CD4-positive, alpha-beta T cell treated with Interferon gamma for 1 hour (primary cell): ENCODE data around the gene TNS3.

Source experiments
- DNase-seq: peaks from one replicate; pipeline ENCODE4 v3.0.0-alpha.2; 2020

TNS3 gene

DNA sequence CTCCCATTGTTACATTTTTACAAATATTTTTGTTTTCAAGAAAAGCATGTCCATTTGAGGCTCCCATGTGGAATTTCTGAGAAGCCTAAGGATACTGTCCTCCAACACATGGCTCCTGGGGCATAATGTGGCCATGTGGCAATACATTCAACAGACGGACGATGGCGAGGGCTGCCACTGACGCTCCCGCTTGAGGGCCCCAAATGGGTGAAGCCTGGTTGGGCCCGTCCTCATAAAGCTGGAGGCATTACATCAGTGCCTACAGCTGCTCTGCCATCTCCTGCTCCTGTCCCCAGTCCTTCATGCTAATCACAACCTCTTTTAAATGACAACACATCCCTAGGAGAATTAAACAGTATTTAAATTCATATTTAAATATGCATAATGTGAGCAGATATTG, 246.8 kb downstream of the TNS3 start:
- no peak for DNase-seq

DNA sequence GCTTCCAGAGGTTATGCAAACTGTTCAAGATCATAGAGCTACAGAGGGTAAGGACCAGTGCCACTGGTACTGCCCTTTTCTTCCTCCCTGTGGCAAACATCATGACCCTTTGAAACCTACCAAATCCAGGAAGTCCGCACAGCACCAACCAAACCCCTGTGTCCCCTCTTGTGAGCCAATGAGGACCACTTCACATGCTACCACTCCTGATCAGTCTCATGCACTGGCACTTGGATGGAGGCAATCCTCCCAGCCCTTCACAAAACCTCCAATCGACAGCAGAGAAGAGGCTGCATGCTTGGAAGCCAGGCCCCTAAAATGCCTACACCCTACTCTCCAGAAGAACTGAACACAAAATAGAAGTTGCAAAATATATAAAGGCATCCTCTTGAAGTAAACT, 248.0 kb downstream of the TNS3 start:
- no peak for DNase-seq

DNA sequence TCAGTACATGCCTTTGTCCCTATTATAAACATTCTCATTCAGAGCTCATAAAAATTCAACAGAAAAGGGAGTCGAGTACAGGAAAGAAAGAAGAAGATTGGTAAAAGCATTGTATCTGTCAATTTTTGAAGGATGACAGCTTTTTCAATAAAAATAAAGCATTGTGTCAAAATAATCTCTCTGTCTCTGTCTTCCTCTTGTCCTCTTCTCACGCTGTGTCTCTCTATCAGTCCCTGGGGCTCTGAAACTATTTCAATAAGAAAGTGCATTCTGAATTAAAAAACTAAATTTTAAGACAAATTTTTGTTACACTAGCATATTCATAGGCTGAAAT, 248.4 kb downstream of the TNS3 start:
- DNase-seq, result no peak

DNA sequence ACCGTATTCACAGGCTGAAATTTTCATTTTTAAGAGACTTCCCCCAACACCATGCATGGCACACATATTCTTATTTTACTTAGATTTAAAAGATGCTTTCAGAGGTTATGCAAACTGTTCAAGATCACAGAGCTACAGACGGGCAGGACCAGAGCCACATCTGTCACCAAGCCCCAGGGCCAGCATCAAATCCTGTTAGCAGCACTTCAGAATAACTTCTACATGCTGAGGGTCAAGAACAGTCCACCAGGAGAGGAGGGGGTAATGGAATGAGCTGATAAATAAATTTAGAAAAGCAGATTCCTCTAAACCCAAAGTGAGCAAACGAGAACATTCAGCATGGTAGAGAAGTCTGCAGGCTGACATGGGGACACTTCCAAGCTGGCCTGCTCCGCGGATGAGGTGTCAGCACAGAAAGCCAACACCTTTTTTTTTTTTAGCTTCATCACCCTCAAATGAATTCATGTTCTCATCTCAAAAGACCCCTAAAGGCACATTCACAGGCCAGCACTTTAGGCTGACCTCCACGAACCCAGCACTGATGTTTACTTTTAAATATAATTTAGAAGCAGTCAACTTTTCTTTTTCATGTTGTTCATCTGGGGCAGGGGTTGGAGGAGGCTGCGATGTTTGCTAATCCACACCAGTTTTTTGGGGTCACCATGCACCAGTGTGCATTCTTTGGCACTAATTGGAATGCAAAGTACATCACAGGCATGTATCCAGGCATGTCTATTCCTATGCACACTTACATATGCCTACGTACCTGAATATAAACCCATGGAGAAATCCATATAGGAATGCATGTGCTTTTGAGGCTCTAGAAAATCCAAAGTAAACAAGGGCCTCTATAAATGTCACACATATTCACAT, 249.0 kb downstream of the TNS3 start:
- no peak for DNase-seq

DNA sequence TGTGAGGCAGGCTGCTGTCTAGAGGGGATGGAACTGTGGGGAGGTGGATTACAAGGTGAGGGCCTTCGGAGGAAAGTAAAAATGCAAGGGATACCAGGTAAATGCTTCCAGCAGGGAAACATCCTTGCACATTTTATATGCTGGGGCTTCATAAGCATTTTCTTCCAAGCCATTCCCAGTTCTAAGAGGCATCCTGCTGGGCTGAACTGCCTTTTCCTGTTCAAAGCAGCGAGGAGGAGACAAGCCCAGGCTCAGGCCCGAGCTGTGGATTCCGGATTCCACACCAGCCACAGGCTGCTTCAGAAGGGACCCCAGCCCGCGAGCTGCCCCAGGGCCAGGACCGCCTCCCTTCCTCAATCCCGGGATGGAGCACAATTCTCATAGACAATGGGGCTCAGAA, 249.7 kb downstream of the TNS3 start:
- no peak for DNase-seq

DNA sequence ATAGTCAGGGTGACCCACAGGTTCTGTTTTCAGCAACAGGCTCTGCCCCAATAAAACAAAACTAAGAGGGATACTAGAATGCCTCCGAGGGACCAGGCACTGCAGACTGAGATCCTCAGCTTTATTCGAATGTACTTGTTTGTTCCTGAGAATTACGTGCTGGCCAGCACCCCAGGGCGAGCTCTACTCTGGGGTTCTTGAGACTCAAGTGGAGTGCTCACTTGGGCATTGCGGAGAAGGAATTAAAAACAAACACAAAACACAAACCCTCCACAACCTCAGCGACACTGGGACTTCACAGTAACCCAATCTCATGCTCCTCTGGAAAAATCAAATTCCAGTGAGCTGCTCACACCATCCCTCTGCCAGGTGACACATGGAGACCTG, 250.7 kb downstream of the TNS3 start:
- DNase-seq, result no peak

DNA sequence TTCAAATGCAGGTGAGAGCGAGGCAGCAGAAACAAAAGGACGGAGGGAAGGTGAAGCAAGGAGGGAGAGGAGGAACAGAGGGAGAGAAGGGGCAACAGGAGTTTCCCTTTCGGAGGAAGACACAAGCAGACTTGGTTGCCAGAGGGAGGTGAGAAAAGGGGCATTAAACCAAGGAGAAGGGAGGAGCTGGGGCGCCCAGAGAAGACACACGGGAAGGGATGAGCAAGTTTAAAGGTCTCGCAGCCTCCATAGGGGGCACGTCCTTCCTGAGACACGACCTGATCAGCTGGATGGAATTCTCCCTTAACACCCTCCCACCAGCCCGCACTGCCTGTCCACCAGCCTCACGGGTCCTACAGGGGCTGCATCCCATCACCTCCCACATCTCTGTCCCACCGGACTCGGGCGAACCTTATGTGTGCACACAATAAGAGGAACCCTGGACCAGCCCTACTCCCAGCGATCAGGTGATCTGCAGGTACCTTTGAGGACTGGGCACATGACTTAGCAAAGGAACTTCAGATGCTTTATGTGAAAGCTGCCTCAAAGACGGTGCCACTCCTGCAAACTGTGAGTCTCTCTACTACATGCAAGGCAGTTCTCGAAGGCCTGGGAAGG, 251.2 kb downstream of the TNS3 start:
- DNase-seq, result no peak

DNA sequence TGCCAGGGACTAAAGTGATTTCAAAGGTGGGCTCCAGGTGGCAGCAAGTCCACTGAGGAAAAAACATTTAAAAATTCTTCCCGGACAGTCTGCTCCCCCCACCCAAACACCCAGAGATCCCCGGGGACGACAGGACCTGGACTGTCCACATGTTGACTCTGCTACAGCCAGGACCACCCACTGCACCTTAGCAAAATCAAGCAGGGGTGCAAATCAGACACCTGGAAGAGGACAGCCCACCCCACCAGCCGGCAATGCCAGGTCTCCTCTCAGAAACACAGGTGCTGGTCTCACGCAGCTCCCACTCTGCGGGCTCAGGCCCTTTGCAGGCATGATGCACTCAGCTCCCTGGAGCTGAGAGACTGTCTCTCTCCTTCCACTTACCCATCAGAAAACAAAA, 251.9 kb downstream of the TNS3 start:
- no peak for DNase-seq

DNA sequence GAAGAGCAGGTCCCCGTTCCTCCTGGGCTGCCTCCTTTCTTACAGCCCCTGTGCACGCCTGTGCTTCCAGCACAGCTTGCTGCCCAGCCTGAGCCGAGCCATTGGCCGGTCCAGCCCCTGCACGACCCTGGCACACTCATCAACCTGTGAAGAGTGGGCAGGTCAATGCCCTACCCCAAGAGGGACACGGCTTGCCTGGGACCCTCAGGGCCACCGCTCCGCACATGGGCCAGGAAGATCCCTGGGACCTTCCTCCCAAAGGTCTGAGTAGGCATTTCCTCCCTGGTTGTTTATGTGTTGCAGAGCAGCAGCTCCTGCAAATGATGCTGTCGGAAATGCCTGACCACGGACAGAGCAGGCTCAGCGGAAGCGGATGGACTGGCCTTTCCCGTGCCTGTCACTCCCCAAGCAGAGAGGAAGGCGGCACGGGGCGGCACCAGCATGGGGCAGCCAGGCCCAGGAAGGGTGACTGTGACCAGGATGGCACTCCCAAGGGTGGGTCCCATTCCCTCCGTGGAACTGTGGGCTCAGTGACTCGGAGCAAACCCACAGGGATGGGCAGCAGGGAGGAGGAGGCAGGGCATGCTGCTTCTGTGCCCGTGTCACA, 252.5 kb downstream of the TNS3 start:
- no peak for DNase-seq

DNA sequence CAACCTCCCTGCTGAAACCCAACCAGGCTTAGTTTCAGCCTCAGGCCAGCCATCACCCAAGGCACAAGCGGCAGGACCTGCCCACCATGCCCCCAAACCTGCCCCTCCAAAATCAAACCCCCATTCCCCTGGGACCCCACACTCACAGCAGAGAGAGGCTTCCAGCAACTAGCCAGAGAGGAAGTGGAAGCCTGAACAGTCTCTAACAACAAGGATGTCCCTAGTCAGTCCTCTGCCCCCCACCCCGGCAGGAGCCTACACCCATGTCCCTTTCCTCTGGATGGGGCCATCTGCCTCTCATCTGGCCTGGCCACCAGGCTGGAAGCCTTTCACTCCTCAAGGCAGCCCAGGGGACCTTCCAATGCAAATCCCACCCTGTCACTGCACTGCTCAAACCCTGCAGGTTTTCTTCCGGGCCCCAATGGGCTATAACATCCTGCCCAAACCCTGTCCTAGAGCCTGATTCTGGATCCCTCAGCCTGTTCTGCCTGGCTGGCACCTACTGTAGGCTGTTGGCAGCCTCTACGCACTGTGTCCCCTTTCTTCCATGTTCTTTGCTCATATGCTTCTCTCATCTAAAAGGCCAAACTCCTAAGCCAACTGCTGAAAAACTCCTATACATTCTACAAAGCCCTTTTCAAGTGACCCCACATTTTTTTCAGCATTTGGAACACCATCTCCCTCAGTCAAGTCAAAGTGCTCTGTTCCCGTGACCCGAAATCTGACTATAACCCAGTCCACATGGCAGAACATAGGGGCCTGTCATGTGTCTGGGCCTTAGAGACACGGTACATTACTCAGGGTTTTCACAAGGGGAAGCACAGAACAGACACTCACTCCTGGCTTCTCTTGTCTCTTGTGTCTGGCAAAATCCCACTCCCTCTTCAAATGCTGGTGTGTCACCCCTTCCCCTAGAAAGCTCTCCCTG, 253.3 kb downstream of the TNS3 start:
- DNase-seq, result no peak

DNA sequence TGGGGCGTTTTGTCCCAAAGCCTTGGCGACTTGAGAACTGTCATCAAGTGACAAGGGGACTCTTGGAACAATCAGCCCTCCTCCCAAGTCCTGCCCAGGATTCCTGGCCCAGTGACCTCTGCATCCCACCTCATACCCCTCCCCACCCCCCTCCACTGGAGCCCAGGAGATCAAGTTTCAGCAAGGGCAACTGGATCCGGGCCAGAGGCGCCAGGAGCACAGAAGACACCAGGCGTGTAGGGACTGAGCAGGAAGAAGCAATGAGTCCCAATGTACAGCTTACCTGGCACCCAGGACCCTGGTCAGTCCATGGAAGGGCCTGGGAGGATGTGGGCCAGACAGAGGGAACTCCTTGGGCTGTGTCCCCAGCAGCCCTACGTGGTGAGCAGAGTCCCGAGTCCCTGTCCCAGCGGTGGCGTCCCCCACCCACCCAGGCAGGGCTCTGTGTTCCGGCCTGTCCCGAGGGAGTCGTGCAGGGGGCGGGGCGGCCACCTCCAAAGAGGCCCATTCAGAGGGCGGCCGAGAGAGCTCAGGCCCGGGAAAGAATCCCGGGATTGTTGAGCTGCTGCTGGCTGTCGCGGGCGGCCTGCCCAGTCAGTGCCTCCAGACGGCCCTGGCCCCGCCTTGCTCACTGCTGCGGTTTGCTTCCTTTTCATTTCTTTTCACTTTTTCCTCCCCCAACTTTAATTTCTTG, 254.1 kb downstream of the TNS3 start:
- no peak for DNase-seq

DNA sequence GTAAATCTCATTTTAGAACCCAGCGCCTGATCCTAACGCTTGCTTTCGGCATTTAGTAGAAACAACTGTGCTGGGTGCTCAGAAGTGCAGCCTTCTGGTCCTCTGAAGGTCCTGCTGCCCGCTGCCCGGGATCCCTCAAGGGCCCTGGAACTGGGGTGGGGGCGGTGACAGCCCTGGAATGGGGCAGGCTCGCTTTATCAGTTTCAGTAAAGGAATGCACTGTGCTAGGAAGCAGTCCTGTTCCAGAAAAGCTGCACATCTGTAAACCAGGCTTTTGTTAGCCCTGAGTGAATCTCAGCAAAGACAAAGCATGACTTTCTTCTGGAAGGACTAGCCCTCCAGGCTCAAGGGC, 254.6 kb downstream of the TNS3 start:
- no peak for DNase-seq

DNA sequence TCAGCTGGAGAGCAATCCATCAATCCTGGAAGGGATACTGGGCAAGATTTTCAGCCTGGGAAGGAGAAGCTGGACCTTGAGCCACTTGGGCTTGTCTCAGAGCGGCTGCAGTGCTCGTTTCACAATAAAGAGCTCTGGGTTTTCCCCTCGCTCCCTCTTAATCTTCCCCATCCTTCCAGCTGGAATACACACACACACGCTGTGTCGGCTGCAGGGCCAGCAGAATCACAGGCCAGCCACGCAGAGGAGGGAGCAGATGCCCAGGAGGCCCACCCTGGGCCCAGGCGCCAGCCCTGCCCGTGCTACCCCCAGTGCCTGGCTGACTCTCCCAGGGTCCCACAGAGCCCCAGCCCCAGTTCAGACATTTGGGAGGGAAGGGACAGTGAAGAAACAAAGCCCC, 255.1 kb downstream of the TNS3 start:
- no peak for DNase-seq

DNA sequence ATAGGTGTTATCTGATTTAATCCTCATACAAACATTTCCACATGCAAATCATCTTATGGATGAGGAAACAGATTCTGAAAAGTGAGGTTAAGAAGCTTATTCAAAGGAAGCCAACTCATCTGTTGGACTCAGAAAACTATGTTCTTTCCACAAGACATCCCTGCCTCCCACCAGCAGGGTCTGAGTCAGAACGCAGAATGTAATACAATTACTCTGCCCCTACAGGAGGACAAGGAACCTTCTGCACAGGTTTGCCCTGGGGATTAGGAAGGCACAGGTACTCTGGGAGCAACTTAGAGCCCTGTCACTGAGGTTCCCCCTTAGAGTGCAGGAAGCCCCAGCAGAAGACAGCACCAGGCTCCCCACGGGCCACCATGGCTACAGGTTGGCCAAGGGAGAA, 255.7 kb downstream of the TNS3 start:
- DNase-seq, result no peak

DNA sequence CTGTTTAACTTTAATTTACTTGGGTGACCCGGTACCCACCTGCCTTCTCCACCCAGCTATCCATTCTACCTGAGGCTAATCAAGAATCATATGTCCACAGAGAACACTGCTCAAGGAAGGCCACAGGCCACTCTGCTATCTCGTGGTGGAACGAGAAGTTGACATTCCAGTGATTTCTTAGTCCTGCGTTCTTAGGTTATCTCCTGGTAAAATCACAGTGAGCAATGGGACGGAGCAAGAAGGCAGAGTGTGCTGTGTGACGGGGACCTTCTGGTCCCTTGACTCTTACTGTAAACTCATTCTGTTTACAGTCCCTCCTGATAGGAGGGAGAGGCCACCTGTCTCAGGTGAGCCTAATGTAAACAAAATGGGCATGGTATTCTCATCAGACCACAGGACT, 256.6 kb downstream of the TNS3 start:
- DNase-seq, result no peak

DNA sequence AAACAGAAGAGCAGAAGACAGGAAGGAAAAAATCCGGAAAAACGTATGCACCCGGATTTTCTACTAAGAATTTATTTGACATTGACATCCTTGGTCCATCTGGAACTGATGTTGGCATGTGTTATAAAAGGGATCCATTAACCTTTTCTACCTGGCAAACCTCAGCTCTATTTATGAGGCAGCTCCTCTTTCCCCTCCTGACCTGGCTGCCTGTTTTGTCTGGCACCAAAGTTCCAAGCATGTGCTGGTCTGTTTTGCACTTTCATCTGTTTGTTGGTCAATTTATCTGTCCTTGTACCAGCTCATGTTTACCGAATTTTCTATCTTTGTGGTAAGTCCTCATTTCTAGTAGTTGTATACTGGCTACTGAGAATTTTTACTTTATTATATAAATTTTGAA, 258.0 kb downstream of the TNS3 start:
- DNase-seq, result no peak

DNA sequence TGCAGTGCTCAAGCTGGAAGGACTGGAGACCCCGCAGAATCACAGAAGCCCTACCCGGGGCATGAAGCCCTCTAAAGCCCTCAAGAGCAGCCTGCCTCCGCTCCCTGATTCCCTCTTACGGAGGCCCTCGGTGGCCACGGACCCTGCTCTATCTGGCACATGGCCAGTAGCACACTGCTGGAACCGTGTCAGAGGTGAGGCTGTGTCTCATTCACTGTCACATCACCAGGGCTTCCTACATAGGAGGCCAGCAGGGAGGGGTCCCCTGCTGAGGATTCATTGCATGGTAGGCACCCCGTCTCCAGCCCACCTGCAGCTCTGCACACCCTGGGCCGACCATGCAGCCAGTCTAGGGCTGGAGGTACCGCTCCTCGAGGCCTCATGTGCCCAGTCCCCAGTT, 259.2 kb downstream of the TNS3 start:
- no peak for DNase-seq

DNA sequence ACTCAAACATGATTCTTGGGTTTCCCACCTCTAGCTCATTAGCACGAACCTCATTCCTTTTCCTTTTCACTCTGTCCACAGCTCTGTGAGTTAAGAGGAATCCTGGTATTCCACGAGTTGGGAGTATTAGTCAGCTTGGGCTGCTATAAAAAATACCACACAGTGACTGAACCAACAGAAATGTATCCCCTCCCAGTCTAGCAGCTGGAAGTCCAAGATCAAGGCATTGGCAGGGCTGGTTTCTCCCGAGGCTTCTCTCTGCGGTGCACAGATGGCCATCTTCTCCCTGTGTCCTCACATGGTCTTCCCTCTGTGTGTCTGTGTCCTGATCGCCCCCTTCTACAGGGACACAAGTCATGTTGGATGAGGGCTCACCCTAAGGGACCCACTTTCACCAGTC, 261.6 kb downstream of the TNS3 start:
- no peak for DNase-seq

DNA sequence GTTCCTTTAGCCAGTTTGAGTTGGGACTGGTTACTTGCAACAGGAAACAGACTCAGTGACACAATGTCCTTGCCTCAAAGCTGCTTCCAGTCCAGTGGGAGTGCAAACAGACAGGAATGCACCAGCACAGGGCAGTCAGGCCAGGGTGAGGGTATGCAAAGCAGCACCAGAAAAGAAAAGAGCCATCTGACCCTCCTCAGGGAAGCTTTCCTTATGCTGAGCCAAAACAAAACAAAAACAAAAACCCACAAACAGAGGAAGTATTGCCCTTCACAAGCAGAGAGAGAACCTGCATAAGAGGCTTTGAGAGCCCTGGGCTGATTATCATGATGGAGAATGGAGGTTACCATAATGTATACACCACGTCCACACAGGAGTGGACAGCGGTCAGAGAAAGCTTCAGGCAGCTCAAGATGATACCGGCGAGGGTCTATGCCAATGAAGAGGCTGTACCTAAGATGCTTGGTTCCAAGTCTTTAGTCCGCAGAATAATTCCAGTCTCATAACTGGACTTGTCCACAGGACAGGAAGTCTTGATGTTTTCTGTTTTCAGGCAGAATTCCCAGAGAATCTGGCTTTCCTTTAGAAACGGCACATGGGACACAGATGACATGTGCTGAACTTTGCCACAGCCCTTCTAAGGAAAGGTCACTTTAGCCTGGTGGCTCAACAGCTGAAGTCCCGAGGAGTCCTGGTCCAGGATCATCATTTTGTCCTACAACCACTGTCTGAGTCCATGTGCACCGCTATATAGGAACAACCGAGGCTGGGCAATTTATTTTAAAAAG, 263.3 kb downstream of the TNS3 start:
- DNase-seq, result no peak

DNA sequence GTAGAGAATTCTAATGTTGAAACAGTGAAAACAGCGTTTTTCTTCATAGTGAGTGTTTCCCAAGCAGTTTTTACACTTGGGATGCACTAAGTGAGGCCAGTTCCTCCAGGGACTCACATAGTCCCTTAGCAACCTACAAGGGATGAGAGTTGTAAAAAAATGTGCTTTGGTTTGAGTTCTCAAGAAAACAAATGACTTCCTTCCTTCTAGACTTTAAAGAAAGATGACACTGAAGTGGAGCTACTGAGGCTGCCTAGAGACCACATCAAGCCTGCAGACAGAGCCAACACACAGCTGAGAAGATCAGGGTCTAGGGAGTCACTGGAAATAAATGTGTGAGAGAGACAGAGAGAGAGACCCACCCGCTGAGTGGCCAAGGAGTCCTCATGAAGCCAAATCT, 264.4 kb downstream of the TNS3 start:
- DNase-seq, result no peak

DNA sequence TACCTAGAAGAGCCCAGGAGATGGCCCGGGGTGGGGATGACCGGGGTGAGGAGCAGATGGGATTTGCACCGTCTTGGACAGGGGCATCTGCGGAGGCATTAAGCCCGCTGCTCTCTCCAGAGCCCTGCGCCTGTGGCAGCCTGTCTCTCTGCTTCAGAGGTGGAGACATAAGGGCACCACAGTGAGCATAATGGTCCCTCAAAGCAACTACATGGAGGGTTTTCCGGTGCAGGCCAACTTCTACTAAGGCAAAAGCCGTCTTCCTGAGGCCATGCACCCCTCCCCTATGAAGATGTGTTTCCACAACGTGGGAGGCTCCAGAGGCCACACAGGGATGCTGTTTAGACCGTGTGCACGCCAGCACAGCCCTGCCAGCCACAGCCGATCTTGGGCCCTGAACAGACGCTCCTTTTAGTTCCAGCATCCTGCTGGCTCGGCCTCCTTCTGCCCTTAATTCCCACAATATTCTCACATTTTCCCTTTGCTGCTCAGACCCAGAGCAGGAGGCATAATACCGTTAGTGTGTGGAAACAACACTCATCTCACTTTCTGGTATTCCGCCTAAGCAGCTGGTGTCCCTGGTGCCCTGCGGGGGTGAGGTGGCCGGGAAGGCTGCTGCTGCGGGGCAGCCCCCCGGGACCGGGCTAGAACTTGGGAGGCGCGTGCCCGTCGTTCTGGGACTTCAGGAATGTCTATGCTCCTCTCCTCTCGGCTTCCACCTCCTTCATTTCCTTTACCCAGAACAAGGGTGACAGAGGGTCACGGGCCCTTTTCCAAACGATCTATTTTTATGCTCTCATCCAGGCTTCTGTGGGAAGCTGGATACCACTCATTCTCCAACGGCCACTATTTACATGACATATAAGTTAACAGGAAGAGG, 266.9 kb downstream of the TNS3 start:
- DNase-seq, result no peak
